T-helper 1 cell treated with Interleukin-12 subunit alpha and Interleukin-12 subunit beta and Interleukin-4 antibody, amounts not matched to agents 30 ng/mL and 1 ng/mL, for 36 hours (primary cell): Measurements from ENCODE around the gene AEBP2. TPM values are rescaled to one million over a fixed set of nuclear protein-coding genes. Genes with fewer than 3 reads are reported as not detected.

Experiments
- intact Hi-C: fragments of 100-400 bp; cut with micrococcal nuclease; formaldehyde crosslinking; loops from one replicate; pipeline ENCODE4 v1.15.1; 2024
- total RNA-seq: library from RNA; stranded (reverse); gene quantifications from 2 replicates; pipeline ENCODE4 v1.2.3, GENCODE V29; 2022

The AEBP2 gene
- total RNA-seq, 1 donor from 2014 or later = 62.1 TPM

DNA sequence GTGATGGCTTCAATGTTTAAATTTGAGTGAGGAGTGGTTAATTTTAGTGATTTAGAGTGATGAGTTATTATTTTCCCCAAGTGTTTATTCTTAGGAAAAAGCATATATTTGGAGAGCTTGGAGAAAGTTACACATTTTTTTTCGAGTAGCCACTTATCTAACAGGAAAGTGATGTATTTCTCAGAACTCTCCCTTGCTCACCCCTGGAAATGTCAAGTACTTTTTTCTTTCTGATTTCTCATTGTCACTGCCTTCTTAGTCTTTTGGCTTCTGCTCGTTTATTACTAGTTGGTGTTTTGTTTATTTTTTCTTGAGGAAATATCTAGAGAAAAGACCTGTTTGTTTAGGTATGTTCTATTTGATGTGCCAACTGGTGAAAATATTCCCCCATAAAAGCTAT, 58.8 kb downstream of the AEBP2 start:
- intact Hi-C loops = loop anchor here (2.0 kb wide), 1 partner anchor 21 kb away; no protein-coding TSS in a partner anchor

- intact Hi-C loops = loop anchor here (2.0 kb wide), 1 partner anchor 20 kb away; no protein-coding TSS in a partner anchor
Measured at GRCh38 chr12:19499030-19499429, 59.7 kb downstream of the AEBP2 start.

- intact Hi-C loops = no loop called here
Measured at GRCh38 chr12:19506497-19506896, 67.2 kb downstream of the AEBP2 start.

DNA sequence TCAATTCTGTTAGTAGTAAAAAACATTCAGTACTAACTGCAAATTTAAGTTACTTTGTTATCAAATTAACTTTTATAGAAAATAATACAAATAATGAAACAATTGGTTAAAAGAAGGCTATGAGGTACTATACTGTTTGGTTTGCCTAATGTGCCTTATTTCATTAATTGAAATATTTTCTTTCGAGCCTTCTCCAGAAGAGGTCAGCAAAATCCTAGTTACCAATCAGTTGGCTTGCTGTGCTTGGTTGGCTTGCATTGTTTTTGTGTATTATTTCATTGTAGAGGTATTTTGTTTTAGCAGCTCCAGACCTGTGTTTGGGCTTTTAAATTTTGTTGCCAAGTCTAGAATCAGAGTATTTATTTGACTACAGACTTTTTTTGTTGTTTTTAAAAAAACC, 68.5 kb downstream of the AEBP2 start:
- intact Hi-C loops = no loop called here

GRCh38 chr12:19510461-19510860, 71.2 kb downstream of the AEBP2 start:
- intact Hi-C loops = loop anchor here (5.0 kb wide), 1 partner anchor 68 kb away; no protein-coding TSS in a partner anchor

DNA sequence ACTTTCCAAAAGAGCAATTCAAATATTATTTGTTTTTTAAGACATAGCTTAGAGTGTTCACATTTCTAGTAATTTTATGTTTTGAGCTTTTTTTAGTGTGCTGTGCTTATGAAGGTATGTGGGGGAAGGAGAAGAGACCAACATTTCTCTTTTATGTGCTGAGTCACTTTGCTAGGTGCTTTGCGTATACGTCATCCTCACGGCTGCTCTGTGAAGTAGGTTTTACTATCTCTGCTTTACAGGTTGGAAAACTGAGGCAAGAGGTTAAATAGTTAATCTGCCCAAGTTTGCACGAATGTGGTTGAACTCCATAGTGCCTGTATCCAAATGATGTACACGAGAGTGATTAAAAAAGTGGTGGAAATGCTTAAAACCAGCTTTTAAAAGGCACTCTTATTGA, 75.9 kb downstream of the AEBP2 start:
- intact Hi-C loops = no loop called here

GRCh38 chr12:19517583-19517982, 78.3 kb downstream of the AEBP2 start:
- intact Hi-C loops = no loop called here

DNA sequence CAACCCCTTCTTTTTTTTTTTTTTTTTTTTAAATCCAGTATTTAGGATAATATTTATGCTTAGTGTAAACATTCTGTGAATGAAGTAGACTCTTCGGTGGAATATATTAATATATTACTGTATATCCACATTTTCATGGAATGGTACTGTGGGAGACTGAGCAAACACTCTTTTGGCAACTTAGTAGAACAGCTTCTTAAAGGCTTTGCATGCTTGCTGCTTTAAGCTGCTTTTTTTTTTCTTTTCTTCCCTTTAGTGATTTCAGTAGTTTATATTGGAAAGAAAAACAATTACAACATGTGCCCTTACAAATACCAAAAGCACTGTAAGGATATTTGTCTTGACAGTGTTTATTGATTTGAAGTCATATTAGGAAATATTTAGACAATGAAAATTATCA, 78.9 kb downstream of the AEBP2 start:
- intact Hi-C loops = loop anchor here (2.0 kb wide), 1 partner anchor 19 kb away; no protein-coding TSS in a partner anchor

- intact Hi-C loops = no loop called here
Measured at GRCh38 chr12:19520646-19521415, 81.5 kb downstream of the AEBP2 start.

DNA sequence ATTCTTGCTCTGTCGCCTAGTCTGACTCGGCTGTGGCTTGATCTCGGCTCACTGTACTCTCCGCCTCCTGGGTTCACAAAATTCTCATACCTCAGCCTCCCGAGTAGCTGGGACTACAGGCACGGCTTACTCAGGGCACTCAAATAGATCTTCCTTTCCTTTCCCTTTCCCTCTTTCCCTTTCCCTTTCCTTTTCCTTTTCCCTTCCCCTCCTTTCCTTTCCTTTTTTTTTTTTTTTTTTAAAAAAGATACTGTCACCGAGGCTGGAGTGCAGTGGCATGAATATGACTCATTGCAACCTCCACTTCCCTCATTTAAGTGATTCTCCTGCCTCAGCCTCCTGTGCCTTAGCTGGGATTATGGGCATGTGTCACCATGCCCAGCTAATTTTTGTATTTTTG, 86.0 kb downstream of the AEBP2 start:
- intact Hi-C loops = no loop called here

DNA sequence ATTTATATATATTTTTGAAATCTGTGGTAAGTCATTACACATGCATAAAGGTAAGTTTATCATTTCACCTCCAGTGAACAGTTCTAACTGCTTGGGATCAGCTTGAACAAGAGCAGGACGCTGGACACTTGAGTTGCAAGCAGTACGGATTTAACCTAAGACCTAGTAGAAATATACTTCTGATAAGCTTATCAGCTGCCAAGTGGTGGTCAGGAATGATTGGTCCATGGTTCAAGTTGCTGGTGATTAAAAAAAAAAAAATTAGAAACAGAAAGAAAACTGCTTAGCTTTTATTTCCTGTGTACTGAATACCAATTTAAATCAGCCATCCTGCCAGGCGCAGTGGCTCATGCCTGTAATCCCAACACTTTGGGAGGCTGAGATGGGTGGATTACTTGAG, 88.6 kb downstream of the AEBP2 start:
- intact Hi-C loops = no loop called here

- intact Hi-C loops = no loop called here
Measured at GRCh38 chr12:19528750-19529149, 89.5 kb downstream of the AEBP2 start.

GRCh38 chr12:19529951-19530636, 90.8 kb downstream of the AEBP2 start:
- intact Hi-C loops = no loop called here

DNA sequence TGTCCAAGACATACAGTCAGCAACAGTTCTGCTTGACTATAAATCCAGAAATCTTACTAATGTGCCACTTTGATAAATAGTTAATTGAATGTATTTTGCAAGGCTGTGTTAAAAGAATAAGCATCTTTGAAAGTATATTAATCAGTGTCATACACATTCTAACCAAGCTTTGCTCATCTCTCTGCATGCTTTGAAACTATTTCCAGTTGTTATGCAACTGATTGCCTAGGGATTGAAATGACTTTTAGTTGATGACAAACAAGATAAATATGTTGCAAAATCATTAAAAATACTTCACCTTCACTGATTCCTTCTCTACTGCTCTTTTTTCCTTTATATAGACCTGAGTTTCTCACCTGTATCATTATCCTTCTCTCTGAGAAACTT, 91.3 kb downstream of the AEBP2 start:
- intact Hi-C loops = no loop called here

- intact Hi-C loops = no loop called here
Measured at GRCh38 chr12:19533567-19533966, 94.3 kb downstream of the AEBP2 start.

DNA sequence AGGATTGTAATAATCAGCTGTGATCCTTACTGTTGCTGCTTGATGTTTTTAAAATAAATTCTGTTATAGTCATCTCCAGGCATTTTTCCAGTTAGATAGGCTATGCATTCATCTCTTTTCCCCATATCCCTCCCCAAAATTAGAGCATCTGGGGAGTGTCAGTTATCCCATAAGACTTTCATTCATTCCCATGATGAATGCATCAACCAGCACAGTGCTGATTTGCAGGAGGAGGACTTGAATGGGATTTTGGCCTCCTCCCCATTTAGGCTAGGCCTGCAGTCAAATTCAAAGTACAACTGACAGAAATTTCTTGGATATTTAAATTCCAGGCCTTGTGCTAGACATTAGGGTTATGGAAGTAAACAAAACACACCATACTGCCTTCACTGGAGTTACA, 99.8 kb downstream of the AEBP2 start:
- intact Hi-C loops = no loop called here

- intact Hi-C loops = no loop called here
Measured at GRCh38 chr12:19539836-19540235, 100.5 kb downstream of the AEBP2 start.

- intact Hi-C loops = no loop called here
Measured at GRCh38 chr12:19542606-19543005, 103.3 kb downstream of the AEBP2 start.

- intact Hi-C loops = no loop called here
Measured at GRCh38 chr12:19544353-19544752, 105.1 kb downstream of the AEBP2 start.

- intact Hi-C loops = no loop called here
Measured at GRCh38 chr12:19545301-19545700, 106.0 kb downstream of the AEBP2 start.

DNA sequence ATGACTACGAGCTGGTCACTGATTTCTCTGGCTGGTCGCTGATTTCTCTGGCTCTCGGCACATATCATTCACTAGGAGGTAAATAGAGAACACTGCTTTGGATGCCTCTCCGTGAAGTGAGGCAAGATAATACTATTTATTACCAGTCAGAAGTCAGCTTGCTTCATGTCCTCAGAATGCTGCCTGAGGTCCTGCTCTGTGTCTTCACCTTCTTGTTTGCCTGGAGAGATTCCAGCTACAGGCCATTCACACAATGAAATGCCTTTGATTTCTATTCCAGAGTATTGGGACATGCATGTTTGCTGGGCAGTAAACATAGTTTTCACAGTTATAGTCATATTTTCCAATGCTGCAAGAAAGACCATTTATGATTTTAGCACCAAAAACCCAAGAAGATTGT, 106.7 kb downstream of the AEBP2 start:
- intact Hi-C loops = no loop called here

- intact Hi-C loops = no loop called here
Measured at GRCh38 chr12:19546611-19547162, 107.4 kb downstream of the AEBP2 start.
